Stimulated activated CD8-positive, alpha-beta memory T cell treated with anti-CD3 and anti-CD28 coated beads, Interleukin-12 subunit alpha, Interleukin-12 subunit beta, amount 100 ng/mL, for 24 hours (primary cell): Measurements from ENCODE around the gene TMEM238.

Experiments
- DNase-seq: peaks from one replicate; pipeline ENCODE4 v3.0.0-alpha.2; 2020; ENCODE audit errors: extremely low read depth

Gene TMEM238

GRCh38 chr19:55358493-55358892 is 25.6 kb downstream of the TMEM238 start:
- no peak for DNase-seq

GRCh38 chr19:55355213-55355821 is 28.8 kb downstream of the TMEM238 start:
- no peak for DNase-seq

- DNase-seq: no peak
Measured at GRCh38 chr19:55354698-55355212, 29.3 kb downstream of the TMEM238 start, which contains the start of gene COX6B2. COX6B2 (minus strand) TSS chr19:55354719; CDS start chr19:55354521, 198 bp downstream.

- DNase-seq: no peak
Measured at GRCh38 chr19:55353803-55354697, 30.0 kb downstream of the TMEM238 start.

GRCh38 chr19:55353356-55353802 is 30.7 kb downstream of the TMEM238 start:
- no peak for DNase-seq

- DNase-seq: no peak
Measured at GRCh38 chr19:55352549-55353145, 31.4 kb downstream of the TMEM238 start.

- no peak for DNase-seq
Measured at GRCh38 chr19:55352040-55352439, 32.1 kb downstream of the TMEM238 start.

GRCh38 chr19:55350620-55351315 is 33.3 kb downstream of the TMEM238 start:
- DNase-seq: no peak

GRCh38 chr19:55348317-55349034 is 35.6 kb downstream of the TMEM238 start:
- no peak for DNase-seq

- DNase-seq: no peak
Measured at GRCh38 chr19:55347442-55348009, 36.6 kb downstream of the TMEM238 start.

- no peak for DNase-seq
Measured at GRCh38 chr19:55346725-55347441, 37.2 kb downstream of the TMEM238 start.

GRCh38 chr19:55345818-55346724 is 38.0 kb downstream of the TMEM238 start:
- DNase-seq: no peak

- no peak for DNase-seq
Measured at GRCh38 chr19:55345101-55345817, 38.8 kb downstream of the TMEM238 start.

- no peak for DNase-seq
Measured at GRCh38 chr19:55344444-55344843, 39.6 kb downstream of the TMEM238 start.

GRCh38 chr19:55341595-55342531 is 42.2 kb downstream of the TMEM238 start:
- DNase-seq: no peak

- peak; percentile 43 for DNase-seq
Measured at GRCh38 chr19:55341171-55341588, 42.9 kb downstream of the TMEM238 start.

- DNase-seq: no peak
Measured at GRCh38 chr19:55340784-55341147, 43.3 kb downstream of the TMEM238 start.
